Endothelial cell of umbilical vein (primary cell): ENCODE results near the gene TNS2. TPM values are rescaled to one million over a fixed set of nuclear protein-coding genes. Genes with fewer than 3 reads are reported as not detected.

Source experiments
- BruUV-seq: library from RNA; stranded (reverse); fragments of 400-500 nt; replicated peaks from 2 replicates; lab custom pipeline; 2021; lab: Mats Ljungman, UMichigan
- CTCF ChIA-PET: fragments of 300-600, 350-600 bp; sonication (Branson Sonifier 250); formaldehyde crosslinking; loops from one replicate; lab custom pipeline; 2021; ENCODE audit warnings: antibody characterized with exemption, inconsistent platforms; lab: Charles Lee
- POLR2A ChIA-PET: fragments of 300-600, 350-600 bp; sonication (Branson Sonifier 250); formaldehyde crosslinking; loops from one replicate; lab custom pipeline; 2021; ENCODE audit warnings: antibody characterized with exemption, inconsistent platforms; lab: Charles Lee
- DNase-seq: peaks from one replicate; pipeline ENCODE4 v3.0.0-alpha.2; 2011; ENCODE audit warnings: low read depth, low spot score
- FAIRE-seq: peaks from 2 replicates; lab custom pipeline; 2011; peaks lifted over from hg19 to GRCh38; lab: Jason Lieb, UNC
- H2AFZ ChIP-seq: 2 replicates; pipeline ENCODE4 v1.6.0; 2012; ENCODE audit warnings: low read depth, low read length, control low read depth, inconsistent platforms
- H3K27ac ChIP-seq: 2 replicates; pipeline ENCODE4 v1.5.1; 2011; ENCODE audit warnings: low read depth, mild to moderate bottlenecking, control low read depth, low read length, moderate library complexity; ENCODE audit not compliant: insufficient read depth
- H3K27me3 ChIP-seq, 2 experiments: 2 replicates each; pipeline versions ENCODE4 v1.6.0 to v1.6.1; 2011; ENCODE audit warnings: low read length in 2 of 2, mixed read lengths in 1 of 2; ENCODE audit not compliant: control insufficient read depth in 2 of 2, insufficient read depth in 2 of 2
- H3K36me3 ChIP-seq, 2 experiments: 2 replicates in 1 of 2; 3 replicates in 1 of 2; pipeline ENCODE4 v1.5.1; 2011; ENCODE audit warnings: low read length in 2 of 2, mild to moderate bottlenecking in 1 of 2, moderate library complexity in 1 of 2; ENCODE audit not compliant: control insufficient read depth in 2 of 2, insufficient read depth in 2 of 2; ENCODE audit errors: extremely low read depth in 1 of 2
- H3K4me1 ChIP-seq: 3 replicates; pipeline ENCODE4 v1.5.1; 2011; ENCODE audit warnings: mild to moderate bottlenecking, low read length; ENCODE audit not compliant: control insufficient read depth, insufficient read depth; ENCODE audit errors: extremely low read depth
- H3K4me2 ChIP-seq: 2 replicates; pipeline ENCODE4 v1.6.1; 2011; ENCODE audit warnings: low read length, control low read depth, mixed read lengths; ENCODE audit not compliant: insufficient read depth
- H3K4me3 ChIP-seq, 3 experiments: fragments of 200-600 bp in 1 of 3; sonication (generic), shearing (Covaris generic) in 1 of 3; replicated peaks in 1 of 3; 2 replicates each; pipeline ENCODE4 v1.5.1; 2011 to 2016; ENCODE audit warnings: control low read depth in 3 of 3, low read length in 3 of 3, mild to moderate bottlenecking in 2 of 3, inconsistent platforms in 1 of 3, low read depth in 1 of 3, moderate library complexity in 1 of 3; ENCODE audit not compliant: insufficient read depth in 1 of 3
- H3K79me2 ChIP-seq: 2 replicates; pipeline ENCODE4 v1.6.0; 2012; ENCODE audit warnings: low read length, inconsistent platforms; ENCODE audit not compliant: control insufficient read depth, insufficient read depth
- H3K9ac ChIP-seq: replicated peaks from 2 replicates; pipeline ENCODE3; 2011; ENCODE audit warnings: low read length, control low read depth; ENCODE audit not compliant: insufficient read depth; ENCODE audit errors: extremely low read depth
- H3K9me1 ChIP-seq: replicated peaks from 3 replicates; pipeline ENCODE4 v1.6.0; 2011; ENCODE audit warnings: mild to moderate bottlenecking, low read length; ENCODE audit not compliant: control insufficient read depth, insufficient read depth; ENCODE audit errors: extremely low read depth
- H3K9me3 ChIP-seq: replicated peaks from 2 replicates; pipeline ENCODE4 v1.5.1; 2012; ENCODE audit warnings: low read length, inconsistent platforms; ENCODE audit not compliant: control insufficient read depth, insufficient read depth
- H4K20me1 ChIP-seq: replicated peaks from 2 replicates; pipeline ENCODE3; 2011; ENCODE audit warnings: mild to moderate bottlenecking, low read length; ENCODE audit not compliant: control insufficient read depth, insufficient read depth; ENCODE audit errors: extremely low read depth
- EZH2 ChIP-seq: IDR thresholded peaks from 2 replicates; pipeline ENCODE4 v1.6.1; 2012; ENCODE audit warnings: borderline replicate concordance, low read depth, mild to moderate bottlenecking, moderate library complexity, low read length, inconsistent platforms; ENCODE audit not compliant: severe bottlenecking
- FOS ChIP-seq: IDR thresholded peaks from 2 replicates; pipeline ENCODE4 v1.6.1; 2011; ENCODE audit warnings: mild to moderate bottlenecking, low read length, moderate library complexity, borderline replicate concordance; ENCODE audit not compliant: insufficient read depth
- GATA2 ChIP-seq: IDR thresholded peaks from 2 replicates; pipeline ENCODE4 v1.7.0; 2011; ENCODE audit warnings: low read depth, mild to moderate bottlenecking, moderate library complexity, mixed read lengths, low read length; ENCODE audit not compliant: insufficient read length, insufficient read depth
- JUN ChIP-seq: IDR thresholded peaks from 2 replicates; pipeline ENCODE4 v1.6.1; 2011; ENCODE audit warnings: borderline replicate concordance, low read depth; ENCODE audit not compliant: insufficient read length, insufficient read depth
- MAX ChIP-seq: IDR thresholded peaks from 2 replicates; pipeline ENCODE4 v1.6.1; 2011; ENCODE audit not compliant: insufficient read depth, insufficient read length
- MYC ChIP-seq: IDR thresholded peaks from one replicate; pipeline ENCODE4 v1.6.1; 2011; ENCODE audit warnings: mild to moderate bottlenecking, low read depth, low read length
- POLR2A ChIP-seq: IDR thresholded peaks from 2 replicates; pipeline ENCODE4 v1.6.1; 2012; ENCODE audit warnings: low read depth, mild to moderate bottlenecking, control low read depth, low read length
- POLR2AphosphoS5 ChIP-seq: IDR thresholded peaks from 2 replicates; pipeline ENCODE4 v1.6.1; 2012; ENCODE audit warnings: low read depth, mild to moderate bottlenecking, control low read depth, low read length, moderate library complexity; ENCODE audit not compliant: insufficient read depth
- dilution Hi-C: fragments of 300-500 bp; cut with MboI; formaldehyde crosslinking; loops from one replicate; pipeline ENCODE4 v1.15.0; 2019; ENCODE audit warnings: low sequenced_read_pairs; ENCODE audit not compliant: extremely low pct_ligation_motif_present
- intact Hi-C: fragments of 100-400 bp; cut with micrococcal nuclease; formaldehyde crosslinking; loops from one replicate; pipeline ENCODE4 v1.10.0; 2022
- polyA plus RNA-seq, 4 experiments: library from polyadenylated mRNA; depleted of rRNA in 3 of 4; stranded (reverse) in 3 of 4; unstranded in 1 of 4; fragments of >200 nt; gene quantifications; 2 replicates each; pipeline versions ENCODE4 v1.2.1 to v1.2.3, GENCODE V29; 2011 to 2012; ENCODE audit warnings: missing spikeins in 1 of 4
- total RNA-seq: library from RNA; stranded (reverse); gene quantifications from 2 replicates; pipeline ENCODE4 v1.2.3, GENCODE V29; 2021
- TF ChIP-seq, protein P1 (sequence below), 2 donors: IDR thresholded peaks; 1 replicate in 1 of 2; 2 replicates in 1 of 2; pipeline ENCODE4 v1.5.1; 2011; ENCODE audit warnings: low read length in 2 of 2, mild to moderate bottlenecking in 2 of 2, moderate library complexity in 2 of 2, control low read depth in 1 of 2, inconsistent platforms in 1 of 2, low read depth in 1 of 2; ENCODE audit not compliant: insufficient read depth in 1 of 2; ENCODE audit errors: extremely low read depth in 1 of 2

Gene TNS2
- total and polyA plus RNA-seq, 2 donors (not counting 3 experiments of a cell fraction or from before 2014, with no cell fraction given) = 84.5 to 106 TPM

DNA sequence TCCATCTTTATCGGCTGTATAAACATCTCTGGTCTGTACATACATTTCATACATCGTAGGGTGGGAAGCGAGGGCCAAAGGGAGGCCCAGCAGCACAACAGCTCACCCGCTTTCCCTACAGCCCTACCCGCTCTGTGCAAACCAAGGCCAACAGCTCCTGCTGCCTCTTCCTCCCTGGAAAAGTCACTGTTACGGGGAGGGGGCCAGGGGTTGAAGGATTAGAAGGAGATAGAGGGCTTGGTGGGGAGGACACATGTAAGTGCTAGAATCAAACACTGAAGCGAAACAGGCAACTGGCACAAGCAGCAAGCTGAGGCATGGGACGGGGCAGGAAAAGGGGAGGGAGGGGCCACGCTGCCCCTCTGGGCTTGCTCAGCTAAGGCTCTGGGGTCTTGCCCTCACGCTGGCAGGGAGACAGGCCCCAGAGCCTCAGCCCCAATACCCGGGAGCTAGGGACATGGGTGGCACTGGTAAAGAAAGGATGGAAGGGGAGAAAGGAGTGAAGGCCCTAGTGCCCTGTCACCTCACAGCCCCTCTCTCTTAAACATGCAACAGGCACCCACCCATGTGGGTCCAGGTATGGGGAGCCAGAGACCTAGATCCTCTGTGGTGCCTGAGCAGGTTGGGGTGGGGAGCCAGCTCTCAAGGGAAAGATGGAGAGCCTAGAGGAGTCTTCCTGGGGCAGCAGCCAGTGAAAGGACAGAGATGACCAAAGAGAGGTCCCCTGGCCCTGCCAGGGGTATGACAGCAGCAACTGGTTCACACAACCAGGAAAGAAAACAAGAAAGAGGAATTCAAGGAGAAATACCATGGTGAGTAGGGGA, 15.0 kb downstream of the TNS2 start:
- CTCF ChIA-PET = interaction anchor here (0.7 to 14.2 kb wide), 25 partner anchors 8 to 280 kb away, joined by 3 to 463 read pairs (median 16); partner anchors contain the start of genes AAAS, CSAD, IGFBP6 and SOAT2
- Histone ChIP-seq H4K20me1 (no peaks in the 10 kb centered on the region), H3K9ac (no peak overlapping the region), H2AFZ (no peak overlapping the region), H3K9me3 (no peaks in the 10 kb centered on the region), H3K4me2 (no peak overlapping the region), H3K36me3 (peaks cover 5 to 27% of the 10 kb centered on the region in 2 experiments), H3K79me2 (no peaks in the 10 kb centered on the region), H3K4me1 (peaks cover 32% of the 10 kb centered on the region), H3K27me3 (no peaks in the 10 kb centered on the region), H3K4me3 (no peak overlapping the region), H3K9me1 (no peaks in the 10 kb centered on the region), H3K27ac (no peak overlapping the region)
- POLR2A ChIA-PET = interaction anchor here (0.9 to 1.3 kb wide), 3 partner anchors 14 to 133 kb away, joined by 3 to 9 read pairs (median 5); partner anchors contain the start of gene SPRYD3
- dilution Hi-C loops (no loop called here), intact Hi-C loops (no loop called here)
- TSS peak; percentile 29 for BruUV-seq
- TF ChIP-seq MAX (no peak), JUN (no peak), EZH2 (no peak), FOS (no peak), POLR2AphosphoS5 (no peak), MYC (no peak), POLR2A (no peak), GATA2 (no peak)
- TF ChIP-seq, protein P1, sequence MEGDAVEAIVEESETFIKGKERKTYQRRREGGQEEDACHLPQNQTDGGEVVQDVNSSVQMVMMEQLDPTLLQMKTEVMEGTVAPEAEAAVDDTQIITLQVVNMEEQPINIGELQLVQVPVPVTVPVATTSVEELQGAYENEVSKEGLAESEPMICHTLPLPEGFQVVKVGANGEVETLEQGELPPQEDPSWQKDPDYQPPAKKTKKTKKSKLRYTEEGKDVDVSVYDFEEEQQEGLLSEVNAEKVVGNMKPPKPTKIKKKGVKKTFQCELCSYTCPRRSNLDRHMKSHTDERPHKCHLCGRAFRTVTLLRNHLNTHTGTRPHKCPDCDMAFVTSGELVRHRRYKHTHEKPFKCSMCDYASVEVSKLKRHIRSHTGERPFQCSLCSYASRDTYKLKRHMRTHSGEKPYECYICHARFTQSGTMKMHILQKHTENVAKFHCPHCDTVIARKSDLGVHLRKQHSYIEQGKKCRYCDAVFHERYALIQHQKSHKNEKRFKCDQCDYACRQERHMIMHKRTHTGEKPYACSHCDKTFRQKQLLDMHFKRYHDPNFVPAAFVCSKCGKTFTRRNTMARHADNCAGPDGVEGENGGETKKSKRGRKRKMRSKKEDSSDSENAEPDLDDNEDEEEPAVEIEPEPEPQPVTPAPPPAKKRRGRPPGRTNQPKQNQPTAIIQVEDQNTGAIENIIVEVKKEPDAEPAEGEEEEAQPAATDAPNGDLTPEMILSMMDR (IDR thresholded peaks at IDR 0.05; ENCODE audit: extremely low read depth in 1 of 2, insufficient read depth in 1 of 2, low read depth in 1 of 2, low read length in 2 of 2) = no peak
- DNase-seq (no peak), FAIRE-seq (no peak)
